GM19025 (cell line): ENCODE results near the gene MKLN1.

Experiments
- ATAC-seq: cut with Tn5 transposase; IDR thresholded peaks from one replicate; pipeline ENCODE4 v1.9.1; 2021; ENCODE audit warnings: mild to moderate bottlenecking, low read depth, moderate library complexity; ENCODE audit not compliant: unreplicated experiment

The MKLN1 gene

GRCh38 chr7:131346885-131347592, 19.4 kb downstream of the MKLN1 start:
- ATAC-seq: no peak

DNA sequence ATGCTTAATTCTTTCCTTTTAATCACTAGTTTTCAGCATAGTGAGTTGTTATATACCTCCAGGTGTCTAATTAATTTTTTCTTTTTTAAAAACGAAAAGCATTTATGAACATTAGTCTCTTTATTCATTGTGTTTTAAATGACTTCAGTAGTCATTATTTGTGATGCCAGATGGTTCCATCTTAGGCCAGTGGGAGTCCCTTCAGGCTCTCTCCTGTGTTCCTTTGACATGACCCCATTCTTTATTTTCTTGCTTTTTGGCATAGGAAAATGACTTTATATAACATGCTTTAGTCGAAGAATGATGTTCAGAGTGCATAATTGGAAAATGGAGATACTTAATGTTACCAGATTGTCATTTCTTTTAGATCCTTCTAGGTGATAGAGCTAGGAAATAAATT, 24.4 kb downstream of the MKLN1 start:
- ATAC-seq: no peak

DNA sequence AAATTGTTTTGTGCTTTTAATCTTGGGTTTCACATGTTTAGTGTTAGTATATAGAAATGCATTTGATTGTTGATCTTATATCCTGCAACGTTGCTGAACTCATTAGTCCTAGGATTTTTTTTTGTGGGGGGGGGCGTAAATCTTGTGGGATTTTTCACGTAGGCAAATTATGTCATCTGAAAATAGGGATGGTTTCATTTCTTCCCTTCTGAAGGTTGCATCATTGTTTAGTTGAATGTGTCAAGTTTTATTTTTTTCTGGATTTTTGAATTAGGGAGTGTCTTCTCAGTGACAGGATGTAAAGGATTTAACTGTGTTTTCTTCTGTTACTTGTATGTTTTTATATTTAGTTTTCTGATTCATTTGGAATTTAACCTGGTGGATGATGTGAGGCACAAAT, 26.7 kb downstream of the MKLN1 start:
- no peak for ATAC-seq

GRCh38 chr7:131355917-131356777, 28.5 kb downstream of the MKLN1 start:
- ATAC-seq: no peak

GRCh38 chr7:131357282-131357880, 29.7 kb downstream of the MKLN1 start:
- no peak for ATAC-seq

DNA sequence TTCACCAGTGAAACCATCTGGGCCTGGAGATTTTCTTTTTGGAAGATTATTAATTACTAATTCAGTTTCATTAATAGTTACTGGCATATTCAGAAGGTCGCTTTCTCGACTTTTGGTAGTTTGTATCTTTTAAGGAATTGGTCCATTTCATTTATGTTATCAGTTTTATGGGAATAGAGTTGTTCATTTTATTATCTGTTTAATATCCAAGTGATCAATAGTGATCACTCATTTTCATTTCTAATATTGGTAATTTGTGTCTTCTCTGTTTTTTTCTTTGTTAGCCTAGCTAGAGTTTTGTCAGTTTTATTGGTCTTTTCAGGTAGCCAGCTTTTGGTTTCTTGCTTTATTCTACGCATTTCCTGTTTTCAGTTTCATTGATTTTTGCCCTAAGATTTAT, 31.0 kb downstream of the MKLN1 start:
- no peak for ATAC-seq

DNA sequence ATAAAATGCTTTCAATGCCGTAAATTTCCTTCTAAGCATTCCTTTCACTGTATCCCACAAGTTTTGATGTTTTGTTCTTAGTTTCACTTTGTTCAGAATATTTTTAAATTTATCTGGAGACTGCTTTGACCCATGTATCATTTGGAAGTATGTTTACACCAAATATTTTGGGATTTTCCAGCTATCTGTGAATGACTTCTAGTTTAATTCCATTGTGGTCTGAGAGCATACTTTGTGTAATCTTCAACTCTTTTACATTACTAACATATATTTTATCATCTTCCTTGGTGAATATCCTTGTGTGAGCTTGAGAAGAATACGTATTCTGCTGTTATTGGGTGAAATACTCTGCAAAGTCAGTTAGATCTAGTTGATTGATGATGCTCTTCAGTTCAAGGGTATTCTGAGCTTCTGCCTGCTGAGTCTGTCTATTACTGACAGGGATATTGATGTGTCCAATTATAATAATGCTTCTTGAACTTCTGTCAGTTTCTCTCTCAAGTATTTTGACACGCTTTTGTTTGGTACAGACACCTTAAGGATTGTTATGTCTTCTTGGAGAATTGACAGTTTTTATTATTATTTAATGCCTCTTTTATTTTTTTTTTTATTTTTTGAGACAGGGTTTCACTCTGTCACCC, 31.6 kb downstream of the MKLN1 start:
- ATAC-seq: no peak

DNA sequence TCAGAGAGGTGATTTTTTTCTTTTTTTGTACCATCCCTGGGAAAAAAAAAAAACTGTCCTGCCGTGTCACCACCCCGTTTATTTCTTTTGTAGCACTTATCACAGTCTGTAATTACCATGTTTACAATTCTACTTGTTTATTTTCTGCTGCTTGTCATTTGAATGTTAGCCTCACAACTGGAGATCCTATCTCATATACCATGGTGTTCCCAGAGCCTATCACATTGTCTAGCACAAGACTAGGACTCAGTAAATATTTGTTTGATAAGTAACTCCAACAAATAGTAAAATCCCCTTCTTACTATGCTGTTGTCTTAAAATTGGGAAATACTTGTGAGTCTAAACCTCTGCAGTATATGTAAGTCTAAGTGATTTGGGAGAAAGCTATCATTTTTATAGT, 36.0 kb downstream of the MKLN1 start:
- ATAC-seq: no peak

- no peak for ATAC-seq
These were observed 37.2 kb downstream of the MKLN1 start for GRCh38 chr7:131364767-131365344.

DNA sequence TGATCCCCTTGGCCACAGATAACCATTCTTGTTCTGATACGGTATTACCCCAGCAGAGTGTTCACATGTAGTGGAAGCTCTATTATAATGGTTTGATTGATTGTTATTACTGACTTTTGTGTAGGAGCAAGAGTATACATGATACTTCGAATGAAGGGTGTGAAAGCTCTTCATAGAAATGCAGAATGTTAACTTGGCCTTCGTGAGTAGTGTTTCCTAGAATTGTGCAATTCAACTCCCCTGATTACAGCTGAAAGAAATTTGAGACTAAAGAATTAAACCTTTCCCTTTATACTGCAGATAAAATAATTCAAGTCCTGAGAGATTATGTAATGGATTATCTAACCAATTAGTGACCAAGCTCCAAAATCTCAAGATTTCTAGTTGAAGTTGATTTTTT, 38.2 kb downstream of the MKLN1 start:
- ATAC-seq: no peak

DNA sequence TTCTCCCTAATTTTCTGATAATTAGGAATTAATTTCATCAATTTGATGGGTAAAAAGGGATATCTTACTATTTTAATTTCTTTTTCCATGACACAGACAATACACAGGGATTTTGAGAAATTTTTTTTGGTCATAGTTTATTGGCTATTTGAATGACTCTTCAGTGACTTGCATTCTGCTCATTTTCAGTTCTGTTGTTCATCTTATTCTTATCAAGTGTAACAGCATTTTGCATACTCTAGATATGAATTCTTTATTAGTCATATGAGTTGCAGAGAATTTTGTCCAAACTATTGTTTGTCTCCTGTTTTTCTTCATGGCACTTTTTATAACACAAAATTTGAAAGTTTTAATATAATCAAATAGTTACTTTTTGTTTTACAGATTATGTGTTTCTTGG, 41.7 kb downstream of the MKLN1 start:
- ATAC-seq: no peak

- peak; percentile 72 for ATAC-seq
These were observed 42.9 kb downstream of the MKLN1 start for GRCh38 chr7:131370523-131370968.

GRCh38 chr7:131371411-131371810, 43.7 kb downstream of the MKLN1 start:
- ATAC-seq: no peak

DNA sequence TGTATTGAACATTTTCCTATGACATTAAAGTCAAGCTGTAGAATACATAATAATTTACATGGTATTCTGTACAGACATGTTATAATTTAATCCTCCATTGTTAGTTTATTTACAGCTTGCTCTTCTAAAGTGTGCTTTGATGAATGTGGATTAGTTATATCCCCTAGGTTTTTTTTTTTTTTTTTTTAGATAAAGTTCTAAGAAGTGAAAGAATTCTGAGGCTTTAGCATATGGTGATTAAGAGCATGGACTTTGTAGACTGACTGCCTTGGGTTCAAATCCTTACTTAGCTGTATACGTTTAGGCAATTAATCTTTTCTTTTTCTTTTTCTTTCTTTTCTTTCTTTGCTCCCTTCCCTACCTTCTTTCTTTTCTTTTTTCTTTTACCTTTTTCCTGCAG, 44.9 kb downstream of the MKLN1 start:
- ATAC-seq: no peak

DNA sequence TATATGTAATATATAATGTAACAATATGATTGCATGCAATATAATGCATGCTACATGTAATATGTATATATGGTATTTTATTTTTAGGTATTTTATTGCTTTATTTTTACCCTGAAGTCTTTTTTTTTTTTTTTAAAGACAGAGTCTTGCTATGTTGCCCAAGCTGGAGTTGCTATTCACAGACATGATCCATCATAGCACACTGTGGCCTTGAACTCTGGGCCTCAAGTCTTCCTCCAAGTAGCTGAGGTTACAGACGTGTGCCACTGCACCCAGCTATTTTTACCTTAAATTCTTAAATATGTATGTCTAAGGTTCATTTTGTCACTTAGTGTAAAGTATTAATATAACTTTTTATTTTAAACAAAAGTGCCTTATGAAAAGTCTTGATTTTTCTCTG, 47.1 kb downstream of the MKLN1 start:
- ATAC-seq: no peak

- no peak for ATAC-seq
These were observed 53.6 kb downstream of the MKLN1 start for GRCh38 chr7:131381069-131381838.

GRCh38 chr7:131383417-131384285, 56.0 kb downstream of the MKLN1 start:
- ATAC-seq: no peak

DNA sequence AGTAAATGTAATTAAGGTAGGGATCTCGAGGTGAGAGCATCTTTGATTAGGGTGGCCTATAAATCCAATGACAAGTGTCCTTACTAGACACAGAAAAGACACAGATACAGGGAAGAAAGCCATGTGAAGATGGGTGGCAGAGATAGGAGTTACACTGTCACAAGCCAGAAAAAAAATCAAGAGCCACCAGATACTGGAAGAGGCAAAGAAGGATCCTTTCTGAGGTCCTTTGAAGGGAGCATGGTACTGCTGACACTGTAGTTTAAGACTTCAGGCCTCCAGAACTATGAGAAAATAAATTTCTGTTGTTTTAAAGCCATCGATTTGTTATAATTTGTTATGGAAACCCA, 56.6 kb downstream of the MKLN1 start:
- no peak for ATAC-seq

DNA sequence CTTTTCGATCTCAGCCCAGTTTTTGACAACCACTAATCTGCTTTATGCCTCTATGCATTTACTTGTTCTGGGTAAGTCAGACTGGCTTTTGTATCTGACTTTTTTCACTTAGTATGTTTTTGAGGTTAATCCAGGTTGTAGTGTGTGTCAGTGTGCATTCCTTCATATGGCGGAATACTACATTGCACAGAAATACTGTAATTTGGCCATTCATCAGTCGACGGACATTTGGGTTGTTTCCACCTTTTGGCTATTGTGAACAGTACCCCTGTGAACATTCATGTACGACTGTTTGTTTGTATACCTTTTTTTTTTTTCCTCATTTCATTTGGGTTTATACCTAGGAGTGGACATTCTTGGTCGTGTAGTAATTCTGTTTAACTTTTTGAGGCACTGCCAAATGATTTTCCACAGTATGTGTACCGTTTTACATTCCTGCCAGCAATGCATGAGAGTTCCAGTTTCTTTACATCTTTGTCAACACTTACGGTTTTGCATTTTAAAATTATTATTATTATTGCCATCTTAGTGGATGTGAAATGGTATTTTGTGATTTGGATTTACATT, 57.4 kb downstream of the MKLN1 start:
- ATAC-seq: no peak
